Activated CD8-positive, alpha-beta memory T cell treated with anti-CD3 and anti-CD28 coated beads, Interleukin-2, amount 50 U/mL, for 24 hours (primary cell): ENCODE measurements around the gene ARHGDIB.

Source experiments
- DNase-seq: peaks from one replicate; pipeline ENCODE4 v3.0.0-alpha.2; 2020; ENCODE audit errors: extremely low read depth

ARHGDIB gene

GRCh38 chr12:14893506-14894250 lies 67.7 kb downstream of the ARHGDIB start:
- DNase-seq = no peak

GRCh38 chr12:14892726-14893505 lies 68.5 kb downstream of the ARHGDIB start:
- DNase-seq = no peak
